ENCODE data around the gene STXBP1. TPM values are rescaled to one million over a fixed set of nuclear protein-coding genes. Genes with fewer than 3 reads are reported as not detected.

STXBP1 gene
- total RNA-seq, 1 donor from 2014 or later: 92.1 TPM

DNA sequence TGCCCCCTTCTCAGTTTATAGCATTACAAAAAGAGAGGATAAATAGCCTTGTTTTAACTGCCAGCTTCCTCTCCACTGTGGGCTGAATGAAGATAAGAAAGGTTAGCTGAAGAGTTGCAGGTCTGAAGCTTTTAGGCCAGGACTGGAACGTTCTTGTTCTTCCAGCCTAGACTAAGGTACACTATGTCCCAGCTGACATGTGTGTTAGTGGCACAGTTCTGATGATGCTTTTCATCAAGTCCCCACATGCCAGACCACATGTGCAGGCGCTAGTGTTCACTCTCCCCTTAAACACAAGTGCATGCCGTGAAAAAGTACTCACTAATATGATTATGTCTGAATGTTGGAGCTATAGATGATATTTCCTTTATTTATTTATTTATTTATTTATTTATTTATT, 40.7 kb downstream of the STXBP1 start:
- H3K36me3 ChIP-seq: peaks cover 14% of the 10 kb centered on the region
- H3K4me1 ChIP-seq: no peaks in the 10 kb centered on the region
- no peak overlapping the region for H3K4me3 ChIP-seq
- ATAC-seq (no peak), DNase-seq (peak; percentile 6)
- TF ChIP-seq, protein P1, sequence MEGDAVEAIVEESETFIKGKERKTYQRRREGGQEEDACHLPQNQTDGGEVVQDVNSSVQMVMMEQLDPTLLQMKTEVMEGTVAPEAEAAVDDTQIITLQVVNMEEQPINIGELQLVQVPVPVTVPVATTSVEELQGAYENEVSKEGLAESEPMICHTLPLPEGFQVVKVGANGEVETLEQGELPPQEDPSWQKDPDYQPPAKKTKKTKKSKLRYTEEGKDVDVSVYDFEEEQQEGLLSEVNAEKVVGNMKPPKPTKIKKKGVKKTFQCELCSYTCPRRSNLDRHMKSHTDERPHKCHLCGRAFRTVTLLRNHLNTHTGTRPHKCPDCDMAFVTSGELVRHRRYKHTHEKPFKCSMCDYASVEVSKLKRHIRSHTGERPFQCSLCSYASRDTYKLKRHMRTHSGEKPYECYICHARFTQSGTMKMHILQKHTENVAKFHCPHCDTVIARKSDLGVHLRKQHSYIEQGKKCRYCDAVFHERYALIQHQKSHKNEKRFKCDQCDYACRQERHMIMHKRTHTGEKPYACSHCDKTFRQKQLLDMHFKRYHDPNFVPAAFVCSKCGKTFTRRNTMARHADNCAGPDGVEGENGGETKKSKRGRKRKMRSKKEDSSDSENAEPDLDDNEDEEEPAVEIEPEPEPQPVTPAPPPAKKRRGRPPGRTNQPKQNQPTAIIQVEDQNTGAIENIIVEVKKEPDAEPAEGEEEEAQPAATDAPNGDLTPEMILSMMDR (IDR thresholded peaks at IDR 0.05): no peak
- H3K27ac ChIP-seq: no peak overlapping the region
- no peaks in the 10 kb centered on the region for H3K9me3 ChIP-seq
- intact Hi-C loops (cut with DNase I): no loop called here
- H3K27me3 ChIP-seq: no peaks in the 10 kb centered on the region

DNA sequence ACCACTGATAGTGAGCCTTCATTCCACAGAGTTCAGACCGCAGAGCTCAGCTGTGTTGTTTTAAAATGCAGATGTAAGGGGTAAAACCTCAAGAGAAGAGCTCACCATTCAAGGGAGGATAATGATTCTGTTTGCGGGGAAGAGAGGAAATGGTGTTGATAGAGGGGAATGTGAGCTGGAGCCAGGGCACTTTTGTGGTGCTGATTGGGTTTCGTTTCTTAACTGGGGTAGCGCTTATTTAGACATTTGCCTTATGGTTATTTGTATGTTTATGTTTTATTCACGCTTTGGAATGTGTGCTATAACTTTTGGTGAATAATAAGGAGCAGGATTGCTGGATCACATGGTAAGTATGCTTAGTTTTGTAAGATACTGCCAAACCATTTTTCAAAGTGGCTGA, 42.5 kb downstream of the STXBP1 start:
- intact Hi-C loops (cut with DNase I): no loop called here
- no peak overlapping the region for H3K4me3 ChIP-seq
- peaks cover 24% of the 10 kb centered on the region for H3K36me3 ChIP-seq
- TF ChIP-seq, protein P1 (IDR thresholded peaks at IDR 0.05): no peak
- no peak for DNase-seq
- no peak overlapping the region for H3K27ac ChIP-seq
- H3K27me3 ChIP-seq: no peaks in the 10 kb centered on the region
- no peak for ATAC-seq
- no peaks in the 10 kb centered on the region for H3K9me3 ChIP-seq
- H3K4me1 ChIP-seq: no peaks in the 10 kb centered on the region

DNA sequence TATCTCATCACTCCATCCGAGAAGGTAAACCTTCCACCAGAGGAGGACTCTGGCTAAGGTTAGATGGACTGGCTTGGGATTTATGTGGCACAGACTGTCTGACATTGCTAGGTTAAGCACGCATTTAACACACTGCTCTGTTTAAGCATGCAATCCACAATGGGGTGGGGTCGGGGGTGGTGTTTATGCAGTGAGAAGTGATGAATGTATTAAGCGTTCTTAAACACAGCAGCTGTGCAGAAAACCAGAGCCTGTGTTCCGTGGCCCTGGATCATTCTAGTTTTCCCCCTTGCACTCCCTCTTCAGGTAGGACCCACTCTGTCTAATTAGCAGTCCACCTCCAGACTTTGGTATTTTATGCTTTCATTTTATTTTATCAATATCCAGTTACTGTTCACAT, 46.4 kb downstream of the STXBP1 start:
- no peak overlapping the region for H3K27ac ChIP-seq
- DNase-seq (no peak), ATAC-seq (no peak)
- H3K27me3 ChIP-seq: no peaks in the 10 kb centered on the region
- no peaks in the 10 kb centered on the region for H3K4me1 ChIP-seq
- H3K36me3 ChIP-seq: peaks cover 60% of the 10 kb centered on the region
- H3K4me3 ChIP-seq: no peak overlapping the region
- TF ChIP-seq, protein P1 (IDR thresholded peaks at IDR 0.05): no peak
- no peaks in the 10 kb centered on the region for H3K9me3 ChIP-seq
- intact Hi-C loops (cut with DNase I): no loop called here

DNA sequence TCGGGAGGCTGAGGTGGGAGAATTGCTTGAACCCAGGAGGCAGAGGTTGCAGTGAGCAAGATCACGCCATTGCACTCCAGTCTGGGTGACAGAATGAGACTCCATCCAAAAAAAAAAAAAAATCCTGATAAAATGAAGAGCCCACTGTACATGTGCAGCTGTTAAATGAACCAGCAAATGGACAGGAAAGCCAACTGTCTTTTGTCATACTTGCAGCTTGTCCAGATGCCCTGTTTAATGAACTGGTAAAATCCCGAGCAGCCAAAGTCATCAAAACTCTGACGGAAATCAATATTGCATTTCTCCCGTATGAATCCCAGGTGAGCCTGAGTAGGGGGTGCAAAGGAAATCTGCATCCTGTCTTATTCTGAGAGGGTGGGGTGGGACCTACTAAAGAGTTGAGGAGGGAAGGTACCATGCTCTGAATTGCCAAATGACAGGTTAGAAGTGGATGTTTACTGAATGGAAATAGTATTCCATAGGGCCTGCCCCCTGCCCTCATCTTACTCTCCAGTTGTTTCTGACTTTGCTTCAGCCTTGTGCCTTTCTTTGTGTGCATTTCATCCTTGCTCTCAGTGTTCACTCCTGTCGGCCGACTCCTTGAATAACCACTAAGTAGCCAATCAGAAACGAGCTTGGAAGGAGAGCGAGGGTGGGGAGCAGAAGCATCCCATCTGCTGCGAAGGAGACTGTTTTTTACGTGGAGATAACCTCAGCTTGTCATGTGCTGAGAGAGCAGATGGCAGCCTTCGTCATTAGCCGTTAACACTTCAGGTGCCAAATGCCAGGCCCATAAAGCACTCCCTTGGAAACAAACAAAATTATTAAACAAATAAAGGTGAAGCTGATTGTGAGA, 49.0 kb downstream of the STXBP1 start:
- Histone ChIP-seq H3K36me3 (peaks cover 72% of the 10 kb centered on the region), H3K4me1 (no peaks in the 10 kb centered on the region), H3K27ac (no peak overlapping the region), H3K9me3 (no peaks in the 10 kb centered on the region), H3K4me3 (no peak overlapping the region), H3K27me3 (no peaks in the 10 kb centered on the region)
- DNase-seq (no peak), ATAC-seq (no peak)
- intact Hi-C loops (cut with DNase I): no loop called here
- TF ChIP-seq, protein P1 (IDR thresholded peaks at IDR 0.05): no peak

DNA sequence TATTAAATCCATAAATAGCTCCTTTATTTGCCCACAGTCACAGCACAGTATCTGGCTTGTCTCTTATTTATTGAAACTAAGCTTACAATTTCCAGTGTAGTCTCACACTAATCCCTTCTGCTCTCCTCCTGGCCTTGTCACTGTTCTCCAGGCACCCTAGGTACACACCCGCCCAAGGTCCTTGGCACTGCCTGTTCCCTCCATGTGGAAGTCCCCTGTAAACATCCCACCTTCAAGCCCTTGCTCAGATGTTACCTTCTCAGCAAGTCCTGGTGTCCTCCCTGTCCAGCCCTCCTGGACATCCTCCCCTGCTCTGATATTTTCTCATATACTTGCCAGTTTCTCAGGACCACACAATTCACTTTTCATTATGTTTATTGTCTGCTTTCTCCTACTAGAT, 50.5 kb downstream of the STXBP1 start:
- DNase-seq (no peak), ATAC-seq (no peak)
- Histone ChIP-seq H3K36me3 (peaks cover 79% of the 10 kb centered on the region), H3K4me3 (no peak overlapping the region), H3K27ac (no peak overlapping the region), H3K4me1 (no peaks in the 10 kb centered on the region), H3K9me3 (no peaks in the 10 kb centered on the region), H3K27me3 (no peaks in the 10 kb centered on the region)
- intact Hi-C loops (cut with DNase I): no loop called here
- TF ChIP-seq, protein P1 (IDR thresholded peaks at IDR 0.05): no peak

Measured in upper lobe of right lung (tissue), 1 donor.